Measurements from ENCODE around the gene ORAI3.
A peak's percentile ranks its signal among the peaks of the same experiment; 100 is the strongest.

Gene ORAI3

DNA sequence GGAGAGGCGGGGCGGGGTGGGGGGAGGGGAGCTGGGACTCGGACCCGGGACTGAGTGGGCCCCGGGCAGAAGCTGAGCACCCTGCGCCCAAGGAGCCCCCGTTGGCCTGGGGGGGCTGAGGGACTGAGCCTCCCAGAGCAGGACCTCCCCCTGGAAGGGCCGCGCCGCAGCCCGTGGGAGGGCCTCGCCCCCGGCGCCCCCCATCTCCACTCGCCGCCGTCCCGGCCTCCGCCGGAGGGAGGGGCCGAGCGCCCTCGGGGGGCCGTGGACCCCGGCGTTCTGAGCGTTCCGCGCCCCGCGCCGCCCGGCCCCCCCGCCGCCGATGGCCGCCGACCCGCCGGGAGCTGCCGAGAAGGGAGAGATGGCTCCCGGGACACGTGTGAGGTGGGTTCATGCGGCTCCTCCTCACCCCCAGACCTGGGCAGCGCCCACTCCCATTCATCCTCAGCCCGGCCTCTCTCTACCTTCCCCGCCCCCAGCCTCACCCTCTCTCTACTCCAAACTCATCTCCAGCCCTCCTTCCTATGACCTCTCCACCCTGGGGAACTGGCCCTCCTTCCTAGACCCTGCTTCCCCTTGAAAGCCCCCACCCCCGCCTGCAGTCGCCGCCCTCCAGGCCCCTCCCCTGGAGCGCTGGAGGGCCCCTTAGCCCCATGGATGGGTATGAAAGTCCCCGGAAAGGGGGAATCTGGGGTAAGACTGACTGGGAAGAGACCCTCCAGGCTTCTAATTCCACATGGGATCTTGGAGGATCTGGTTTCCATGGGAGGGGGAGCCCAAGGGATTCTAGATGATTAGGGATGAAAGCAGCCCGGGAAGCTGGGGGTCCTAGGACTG lies 24.6 kb upstream of the ORAI3 start:
- H3K4me1 ChIP-seq (ENCODE audit: control insufficient read depth, insufficient read depth, low read length, poor library complexity, severe bottlenecking), result peaks cover 13% of the 10 kb centered on the region
- no peaks in the 10 kb centered on the region for H3K9me3 ChIP-seq (ENCODE audit: control insufficient read depth, low read length)
- no peak overlapping the region for H3K27ac ChIP-seq (ENCODE audit: low read depth, low read length, severe bottlenecking)
- WGBS, 2 experiments (ENCODE audit: insufficient coverage in 2 of 2), result 1 to 2% methylated on average over 25 to 33 of the region's 53 CpGs
- H3K36me3 ChIP-seq (ENCODE audit: control insufficient read depth, insufficient read depth, low read length), result peaks cover 36% of the 10 kb centered on the region
- H3K4me3 ChIP-seq (ENCODE audit: extremely low read depth, insufficient read depth, low read length, poor library complexity, severe bottlenecking), result peak overlapping the region; percentile 80

DNA sequence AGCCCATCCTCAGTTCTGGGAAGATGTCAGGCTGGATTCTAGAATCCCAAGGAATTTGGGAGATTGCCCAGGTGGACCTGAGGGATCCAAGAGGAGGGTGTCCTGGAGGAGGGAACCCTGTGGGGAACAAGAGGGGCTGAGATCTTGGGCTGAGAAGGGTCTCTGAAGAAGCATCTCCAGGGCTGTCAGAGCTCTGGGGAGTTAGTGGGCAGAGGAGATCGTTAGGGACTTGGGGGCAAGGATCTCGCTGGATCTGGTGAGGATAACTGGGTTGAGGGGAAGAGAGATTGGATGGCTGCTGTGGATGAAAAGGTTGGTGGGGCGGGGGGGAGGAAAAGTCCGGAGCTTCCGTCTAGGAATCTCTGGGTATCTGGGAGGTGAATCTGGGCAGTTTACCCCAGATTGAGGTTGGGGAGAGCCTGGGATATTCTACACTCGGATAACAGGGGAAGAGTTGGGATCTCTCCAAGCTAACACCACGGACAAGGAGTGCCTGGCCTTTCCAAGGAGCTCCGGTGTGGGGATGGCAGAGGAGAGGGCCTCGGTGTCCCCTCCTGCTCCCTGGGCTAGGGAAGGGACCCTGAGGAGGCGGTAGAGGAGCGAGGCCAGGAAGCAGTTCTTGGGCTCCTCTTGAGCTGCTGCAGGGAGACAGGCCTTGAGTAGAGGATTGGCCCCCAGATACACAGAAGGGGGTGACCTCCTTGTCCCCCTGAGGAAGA lies 23.8 kb upstream of the ORAI3 start:
- Histone ChIP-seq H3K4me3 (ENCODE audit: extremely low read depth, insufficient read depth, low read length, poor library complexity, severe bottlenecking) (peak overlapping the region; percentile 80), H3K36me3 (ENCODE audit: control insufficient read depth, insufficient read depth, low read length) (peaks cover 40% of the 10 kb centered on the region), H3K4me1 (ENCODE audit: control insufficient read depth, insufficient read depth, low read length, poor library complexity, severe bottlenecking) (peaks cover 13% of the 10 kb centered on the region), H3K9me3 (ENCODE audit: control insufficient read depth, low read length) (no peaks in the 10 kb centered on the region), H3K27ac (ENCODE audit: low read depth, low read length, severe bottlenecking) (no peak overlapping the region)
- WGBS, 2 experiments (ENCODE audit: insufficient coverage in 2 of 2), result 82 to 87% methylated on average over 11 of the region's 11 CpGs

DNA sequence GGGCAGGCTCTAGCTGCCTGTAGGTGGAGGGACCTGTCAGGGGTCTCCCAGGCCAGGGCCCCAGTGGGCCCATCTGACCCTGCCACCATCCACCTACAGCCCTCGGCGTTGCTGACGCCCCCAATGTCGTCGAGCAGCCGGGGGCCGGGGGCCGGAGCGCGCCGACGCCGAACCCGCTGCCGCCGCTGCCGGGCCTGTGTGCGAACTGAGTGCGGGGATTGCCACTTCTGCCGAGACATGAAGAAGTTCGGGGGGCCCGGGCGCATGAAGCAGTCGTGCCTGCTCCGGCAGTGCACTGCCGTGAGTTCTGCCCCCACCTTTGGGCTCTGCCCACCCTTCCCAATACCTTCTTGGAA lies 23.3 kb upstream of the ORAI3 start:
- H3K4me3 ChIP-seq (ENCODE audit: extremely low read depth, insufficient read depth, low read length, poor library complexity, severe bottlenecking), result no peak overlapping the region
- 97% methylated on average over 26 of the region's 26 CpGs for WGBS, 2 experiments (ENCODE audit: insufficient coverage in 2 of 2)

DNA sequence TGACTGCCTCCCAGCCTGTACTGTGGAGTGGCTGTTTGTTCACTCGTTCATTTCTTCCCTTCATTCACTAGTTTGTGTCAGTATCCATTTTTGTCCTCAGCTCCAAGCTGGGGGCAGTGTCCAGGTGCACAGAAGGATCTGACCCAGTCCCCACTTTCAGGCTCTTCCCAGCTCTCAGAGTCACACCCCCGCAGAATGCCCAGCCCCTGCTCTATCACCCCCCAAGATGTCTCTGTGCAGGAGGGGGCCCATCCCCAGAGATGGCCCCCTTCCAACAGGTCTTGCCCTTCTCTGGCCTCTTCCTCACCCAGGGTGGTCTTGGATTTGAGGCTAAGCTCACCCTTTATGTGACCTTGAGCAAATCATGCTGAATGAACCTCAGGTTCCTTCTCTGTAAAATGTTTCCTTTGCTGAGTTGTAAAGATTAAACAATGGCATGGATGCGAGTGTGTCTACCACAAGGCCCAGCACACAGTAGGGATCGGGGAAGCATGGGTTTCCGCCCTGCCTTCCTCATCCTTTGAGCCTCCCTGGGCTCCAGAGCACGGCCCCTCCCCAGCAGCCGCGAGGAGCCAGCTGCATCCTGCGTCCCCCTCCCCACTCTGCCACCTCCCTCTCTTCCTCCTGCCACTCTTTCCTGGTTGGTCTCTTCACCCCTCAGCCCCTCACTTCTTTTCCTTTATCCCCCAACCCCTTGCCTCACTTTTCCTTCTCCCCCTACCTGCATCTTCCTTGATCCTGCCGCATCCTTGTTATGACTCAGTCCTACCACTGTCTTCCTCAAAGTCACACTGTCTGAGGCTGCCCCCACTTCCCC lies 22.7 kb upstream of the ORAI3 start:
- H3K36me3 ChIP-seq (ENCODE audit: control insufficient read depth, insufficient read depth, low read length), result peaks cover 52% of the 10 kb centered on the region
- H3K9me3 ChIP-seq (ENCODE audit: control insufficient read depth, low read length), result no peaks in the 10 kb centered on the region
- 83 to 93% methylated on average over 9 of the region's 10 CpGs for WGBS, 2 experiments (ENCODE audit: insufficient coverage in 2 of 2)
- no peak overlapping the region for H3K4me3 ChIP-seq (ENCODE audit: extremely low read depth, insufficient read depth, low read length, poor library complexity, severe bottlenecking)
- peaks cover 13% of the 10 kb centered on the region for H3K4me1 ChIP-seq (ENCODE audit: control insufficient read depth, insufficient read depth, low read length, poor library complexity, severe bottlenecking)
- no peak overlapping the region for H3K27ac ChIP-seq (ENCODE audit: low read depth, low read length, severe bottlenecking)

More for the DNA sequence above, 23.3 kb upstream of the ORAI3 start:
- H3K9me3 ChIP-seq (ENCODE audit: control insufficient read depth, low read length), result no peaks in the 10 kb centered on the region
- peaks cover 46% of the 10 kb centered on the region for H3K36me3 ChIP-seq (ENCODE audit: control insufficient read depth, insufficient read depth, low read length)
- H3K4me1 ChIP-seq (ENCODE audit: control insufficient read depth, insufficient read depth, low read length, poor library complexity, severe bottlenecking), result peaks cover 13% of the 10 kb centered on the region
- no peak overlapping the region for H3K27ac ChIP-seq (ENCODE audit: low read depth, low read length, severe bottlenecking)

DNA sequence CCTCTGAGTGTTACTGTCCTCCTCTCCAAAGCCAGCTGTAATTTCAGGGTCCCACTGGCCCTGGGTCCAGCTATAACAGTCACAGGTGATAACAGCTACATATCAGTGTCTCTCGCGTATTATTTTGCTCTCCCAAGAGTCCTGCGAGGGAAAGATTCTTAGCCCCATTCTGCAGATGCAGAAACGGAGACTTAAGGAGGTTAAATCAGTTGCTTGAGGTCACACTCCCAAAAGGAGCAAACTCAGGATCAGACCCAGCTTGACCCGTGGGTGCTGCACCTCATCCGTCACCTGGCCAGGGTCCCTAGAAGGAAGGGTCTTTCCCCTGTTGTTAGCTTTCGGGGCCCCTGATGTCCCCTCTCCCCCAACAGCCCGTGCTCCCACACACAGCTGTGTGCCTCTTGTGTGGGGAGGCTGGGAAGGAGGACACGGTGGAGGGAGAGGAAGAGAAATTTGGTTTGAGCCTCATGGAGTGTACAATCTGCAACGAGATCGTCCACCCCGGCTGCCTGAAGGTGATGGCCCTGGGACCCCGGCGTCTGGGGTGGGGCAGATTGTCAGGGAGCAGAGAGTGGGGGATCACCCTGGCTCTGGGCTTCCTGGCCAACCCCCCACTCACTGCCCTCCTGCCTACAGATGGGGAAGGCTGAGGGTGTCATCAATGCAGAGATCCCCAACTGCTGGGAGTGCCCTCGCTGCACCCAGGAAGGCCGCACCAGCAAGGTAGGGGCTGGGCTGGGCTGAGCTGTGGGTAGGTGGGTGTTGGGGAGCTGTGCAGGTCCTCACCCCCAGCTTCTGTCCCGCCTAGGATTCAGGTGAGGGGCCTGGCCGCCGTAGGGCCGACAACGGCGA lies 21.7 kb upstream of the ORAI3 start:
- H3K9me3 ChIP-seq (ENCODE audit: control insufficient read depth, low read length), result no peaks in the 10 kb centered on the region
- H3K36me3 ChIP-seq (ENCODE audit: control insufficient read depth, insufficient read depth, low read length), result peaks cover 61% of the 10 kb centered on the region
- no peak overlapping the region for H3K27ac ChIP-seq (ENCODE audit: low read depth, low read length, severe bottlenecking)
- no peak overlapping the region for H3K4me3 ChIP-seq (ENCODE audit: extremely low read depth, insufficient read depth, low read length, poor library complexity, severe bottlenecking)
- WGBS, 2 experiments (ENCODE audit: insufficient coverage in 2 of 2), result 91 to 95% methylated on average over 12 to 20 of the region's 22 CpGs
- H3K4me1 ChIP-seq (ENCODE audit: control insufficient read depth, insufficient read depth, low read length, poor library complexity, severe bottlenecking), result peaks cover 13% of the 10 kb centered on the region

DNA sequence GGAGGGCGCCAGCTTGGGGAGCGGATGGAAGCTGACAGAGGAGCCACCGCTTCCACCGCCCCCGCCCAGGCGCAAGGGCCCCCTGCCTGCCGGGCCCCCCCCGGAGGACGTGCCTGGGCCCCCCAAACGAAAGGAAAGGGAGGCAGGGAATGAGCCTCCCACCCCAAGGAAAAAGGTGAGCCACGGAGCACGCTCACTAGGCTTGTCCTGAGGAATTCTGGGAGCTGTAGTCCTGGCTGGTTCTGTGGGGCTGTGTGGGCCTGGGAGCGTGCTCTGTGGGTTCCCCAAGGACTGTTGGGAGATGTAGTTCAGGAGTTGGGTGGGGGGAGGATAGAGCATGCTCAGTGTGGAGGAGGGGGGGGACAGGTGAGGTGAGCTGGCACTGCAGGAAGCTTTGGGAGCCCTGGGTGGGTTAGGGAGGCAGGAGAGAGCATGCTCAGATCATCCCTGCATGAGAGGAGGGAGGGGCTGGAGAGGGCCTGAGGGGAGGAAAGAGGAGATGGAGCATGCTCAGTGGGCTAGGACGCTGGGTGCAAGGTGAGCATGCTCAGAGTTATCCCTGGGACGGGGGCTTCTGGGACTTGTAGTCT lies 21.0 kb upstream of the ORAI3 start:
- Histone ChIP-seq H3K36me3 (ENCODE audit: control insufficient read depth, insufficient read depth, low read length) (peaks cover 69% of the 10 kb centered on the region), H3K27ac (ENCODE audit: low read depth, low read length, severe bottlenecking) (no peak overlapping the region), H3K4me3 (ENCODE audit: extremely low read depth, insufficient read depth, low read length, poor library complexity, severe bottlenecking) (no peak overlapping the region), H3K4me1 (ENCODE audit: control insufficient read depth, insufficient read depth, low read length, poor library complexity, severe bottlenecking) (peaks cover 13% of the 10 kb centered on the region), H3K9me3 (ENCODE audit: control insufficient read depth, low read length) (no peaks in the 10 kb centered on the region)
- 68 to 89% methylated on average over 10 to 12 of the region's 15 CpGs for WGBS, 2 experiments (ENCODE audit: insufficient coverage in 2 of 2)

DNA sequence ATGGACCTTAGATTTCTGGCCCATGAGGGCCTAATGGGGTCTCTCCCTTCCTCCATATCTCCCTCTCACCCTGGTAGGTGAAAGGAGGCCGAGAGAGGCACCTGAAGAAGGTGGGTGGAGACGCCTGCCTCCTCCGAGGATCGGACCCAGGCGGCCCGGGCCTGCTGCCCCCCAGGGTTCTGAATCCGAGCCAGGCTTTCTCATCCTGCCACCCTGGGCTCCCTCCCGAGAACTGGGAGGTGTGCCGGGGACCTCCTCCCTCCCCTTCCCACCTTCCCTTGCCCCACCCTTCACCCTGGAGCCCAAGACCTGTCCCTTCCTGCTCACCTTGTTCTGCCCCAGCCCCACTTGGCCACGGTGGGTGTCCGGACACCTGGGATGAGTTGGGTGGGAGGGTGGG lies 20.5 kb upstream of the ORAI3 start:
- peaks cover 13% of the 10 kb centered on the region for H3K4me1 ChIP-seq (ENCODE audit: control insufficient read depth, insufficient read depth, low read length, poor library complexity, severe bottlenecking)
- no peak overlapping the region for H3K27ac ChIP-seq (ENCODE audit: low read depth, low read length, severe bottlenecking)
- H3K9me3 ChIP-seq (ENCODE audit: control insufficient read depth, low read length), result no peaks in the 10 kb centered on the region
- H3K4me3 ChIP-seq (ENCODE audit: extremely low read depth, insufficient read depth, low read length, poor library complexity, severe bottlenecking), result no peak overlapping the region
- WGBS, 2 experiments (ENCODE audit: insufficient coverage in 2 of 2), result 98 to 100% methylated on average over 6 to 7 of the region's 11 CpGs
- H3K36me3 ChIP-seq (ENCODE audit: control insufficient read depth, insufficient read depth, low read length), result peaks cover 71% of the 10 kb centered on the region

DNA sequence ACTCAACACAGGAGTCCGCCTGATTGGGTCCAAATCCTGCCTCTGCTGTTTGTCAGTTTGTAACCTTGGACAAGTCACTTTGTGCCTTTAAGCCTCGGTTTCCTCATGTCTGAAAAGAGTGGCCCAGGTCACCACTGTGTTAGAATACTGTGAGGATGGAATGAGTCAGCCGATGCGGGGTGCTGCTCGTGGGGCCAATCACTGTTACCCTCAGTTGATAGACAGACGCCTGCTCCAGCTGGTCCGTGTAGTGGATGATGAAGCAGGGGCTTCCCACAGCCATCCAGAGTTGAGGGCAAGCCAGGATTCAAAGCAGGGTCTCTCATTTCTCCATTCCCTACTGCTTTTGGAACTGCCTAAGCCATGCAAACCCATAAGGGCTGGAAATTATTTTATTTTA lies 19.7 kb upstream of the ORAI3 start:
- Histone ChIP-seq H3K27ac (ENCODE audit: low read depth, low read length, severe bottlenecking) (no peak overlapping the region), H3K4me1 (ENCODE audit: control insufficient read depth, insufficient read depth, low read length, poor library complexity, severe bottlenecking) (peaks cover 13% of the 10 kb centered on the region), H3K9me3 (ENCODE audit: control insufficient read depth, low read length) (no peaks in the 10 kb centered on the region), H3K4me3 (ENCODE audit: extremely low read depth, insufficient read depth, low read length, poor library complexity, severe bottlenecking) (no peak overlapping the region), H3K36me3 (ENCODE audit: control insufficient read depth, insufficient read depth, low read length) (peaks cover 79% of the 10 kb centered on the region)
- 96 to 100% methylated on average over 7 of the region's 7 CpGs for whole genome bisulfite sequencing, 2 experiments (ENCODE audit: insufficient coverage in 2 of 2)

DNA sequence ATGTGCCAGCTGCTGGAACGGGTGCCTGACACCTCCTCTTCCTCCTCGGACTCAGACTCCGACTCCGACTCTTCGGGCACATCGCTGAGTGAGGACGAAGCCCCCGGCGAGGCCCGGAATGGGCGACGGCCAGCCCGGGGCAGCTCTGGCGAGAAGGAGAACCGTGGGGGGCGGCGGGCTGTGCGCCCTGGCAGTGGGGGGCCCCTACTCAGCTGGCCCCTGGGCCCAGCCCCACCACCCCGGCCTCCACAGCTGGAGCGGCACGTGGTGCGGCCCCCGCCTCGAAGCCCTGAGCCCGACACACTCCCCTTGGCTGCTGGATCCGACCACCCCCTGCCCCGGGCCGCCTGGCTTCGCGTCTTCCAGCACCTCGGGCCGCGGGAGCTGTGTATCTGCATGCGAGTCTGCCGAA lies 18.7 kb upstream of the ORAI3 start:
- Histone ChIP-seq H3K27ac (ENCODE audit: low read depth, low read length, severe bottlenecking) (no peak overlapping the region), H3K4me1 (ENCODE audit: control insufficient read depth, insufficient read depth, low read length, poor library complexity, severe bottlenecking) (peaks cover 10% of the 10 kb centered on the region), H3K9me3 (ENCODE audit: control insufficient read depth, low read length) (no peaks in the 10 kb centered on the region), H3K4me3 (ENCODE audit: extremely low read depth, insufficient read depth, low read length, poor library complexity, severe bottlenecking) (no peak overlapping the region), H3K36me3 (ENCODE audit: control insufficient read depth, insufficient read depth, low read length) (peaks cover 85% of the 10 kb centered on the region)
- 96 to 97% methylated on average over 34 of the region's 35 CpGs for WGBS, 2 experiments (ENCODE audit: insufficient coverage in 2 of 2)
